AML-193 (cell line): ENCODE data around the gene PRRT3.
"Not testable (repeated sequence)": the region's sequence is repeated elsewhere in the genome, so short reads cannot be mapped to it uniquely, and the experiment has no call there.

Experiments
- DNase-seq, 2 experiments: peaks; one replicate each; lab custom pipeline; 2025; lab: John Stamatoyannopoulos, UW

Gene PRRT3

DNA sequence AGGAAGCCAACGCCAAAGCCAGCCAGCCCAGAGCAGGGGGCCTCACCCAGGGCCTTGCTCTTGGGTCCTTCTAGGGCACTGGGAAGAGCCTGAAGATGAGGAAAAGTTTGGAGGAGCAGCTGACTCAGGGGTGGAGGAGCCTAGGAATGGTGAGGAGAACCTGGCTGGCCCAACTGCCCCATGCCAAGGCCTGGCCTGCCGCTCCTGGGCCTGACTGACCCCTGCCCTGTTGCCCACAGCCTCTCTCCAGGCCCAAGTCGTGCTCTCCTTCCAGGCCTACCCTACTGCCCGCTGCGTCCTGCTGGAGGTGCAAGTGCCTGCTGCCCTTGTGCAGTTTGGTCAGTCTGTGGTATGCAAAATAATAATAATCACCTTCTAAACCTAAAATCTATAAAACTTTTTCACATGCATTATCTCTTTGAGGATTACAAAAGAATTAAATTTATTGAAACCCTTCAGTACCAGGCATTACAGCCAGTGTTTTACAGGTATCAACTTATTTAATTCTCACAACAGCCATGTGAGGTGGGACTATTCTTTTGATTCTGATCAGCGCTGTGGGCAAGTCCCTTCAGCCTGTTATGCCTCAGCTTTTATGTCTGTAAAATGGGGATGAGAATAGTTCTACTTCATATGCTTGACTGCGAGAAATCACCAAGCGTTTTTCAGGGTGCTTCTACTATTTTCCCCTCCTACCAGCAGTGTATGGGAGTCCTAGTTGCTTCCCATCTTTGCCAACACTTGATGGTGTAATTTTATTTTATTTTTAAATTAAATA is 33.8 kb downstream of the PRRT3 start:
- no peak for DNase-seq

DNA sequence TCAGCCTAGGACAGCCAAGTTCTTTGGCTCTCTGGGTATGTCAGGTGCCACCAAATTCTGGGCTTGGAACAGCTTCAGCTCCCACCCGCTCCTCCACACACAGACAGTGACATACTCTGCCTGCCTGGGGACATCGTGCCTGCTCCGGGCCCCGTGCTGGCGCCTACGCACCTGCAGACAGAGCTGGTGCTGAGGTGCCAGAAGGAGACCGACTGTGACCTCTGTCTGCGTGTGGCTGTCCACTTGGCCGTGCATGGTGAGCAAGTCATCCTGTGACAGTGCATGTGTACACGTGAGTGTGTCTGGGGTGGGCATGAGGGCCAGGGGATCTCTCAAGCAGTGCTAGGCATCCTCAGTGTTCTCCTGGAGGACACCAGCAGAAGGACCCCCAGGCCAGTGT is 34.4 kb downstream of the PRRT3 start:
- no peak for DNase-seq

DNA sequence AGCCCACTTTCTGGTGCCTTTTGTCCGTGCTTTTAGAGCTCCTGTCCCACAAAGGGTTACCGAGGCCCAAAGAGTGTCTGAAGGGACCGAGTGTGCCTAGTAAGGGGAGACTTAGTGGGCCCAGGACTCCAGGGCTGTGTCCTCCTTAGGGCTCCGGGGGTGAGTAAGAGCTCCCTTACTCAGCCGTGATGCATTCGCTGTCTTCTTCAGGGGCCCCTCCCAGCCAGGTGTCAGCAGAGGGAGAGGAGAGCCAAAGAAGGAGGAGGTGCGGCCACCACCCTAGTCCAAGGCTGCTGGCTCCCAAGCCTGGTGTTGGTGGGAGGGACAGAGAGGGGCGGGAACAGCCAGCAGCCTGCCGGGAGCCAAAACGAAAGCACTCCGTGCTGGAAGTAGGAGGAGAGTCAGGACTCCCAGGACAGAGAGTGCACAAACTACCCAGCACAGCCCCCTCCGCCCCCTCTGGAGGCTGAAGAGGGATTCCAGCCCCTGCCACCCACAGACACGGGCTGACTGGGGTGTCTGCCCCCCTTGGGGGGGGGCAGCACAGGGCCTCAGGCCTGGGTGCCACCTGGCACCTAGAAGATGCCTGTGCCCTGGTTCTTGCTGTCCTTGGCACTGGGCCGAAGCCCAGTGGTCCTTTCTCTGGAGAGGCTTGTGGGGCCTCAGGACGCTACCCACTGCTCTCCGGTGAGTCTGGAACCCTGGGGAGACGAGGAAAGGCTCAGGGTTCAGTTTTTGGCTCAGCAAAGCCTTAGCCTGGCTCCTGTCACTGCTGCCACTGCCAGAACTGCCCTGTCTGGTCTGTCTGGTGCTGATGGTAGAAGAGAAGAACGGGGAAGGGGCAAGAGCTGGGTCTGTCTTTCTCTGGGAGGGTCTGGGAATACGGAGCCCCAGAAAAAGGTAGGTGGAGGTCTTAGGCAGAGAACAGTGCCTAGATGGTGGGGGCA is 35.2 kb downstream of the PRRT3 start, which contains the start of gene IL17RC:
TSS of gene IL17RC (plus strand) at position 365 of the 947 bp plus-strand sequence. CDS start at position 583, 218 bp downstream.
- no peak for DNase-seq

DNA sequence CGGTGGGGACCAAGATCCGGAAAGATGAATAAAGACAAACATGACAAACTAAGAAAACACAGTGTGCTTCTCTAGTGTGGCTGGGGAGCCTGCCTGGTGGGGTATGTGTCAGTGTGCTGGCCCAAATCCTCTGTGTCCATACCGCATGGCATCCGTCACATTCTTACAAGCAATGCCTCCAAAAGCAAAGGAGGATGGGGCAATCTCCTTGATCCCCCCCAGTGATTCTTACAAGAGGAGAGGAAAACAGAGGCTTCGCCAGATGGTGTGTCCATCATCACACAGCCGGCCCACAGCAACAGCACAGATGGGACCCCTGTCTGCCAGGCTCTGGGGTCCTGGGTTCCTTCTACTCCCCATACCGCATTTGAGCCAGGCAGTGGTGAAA is 35.9 kb downstream of the PRRT3 start:
- DNase-seq: no peak

DNA sequence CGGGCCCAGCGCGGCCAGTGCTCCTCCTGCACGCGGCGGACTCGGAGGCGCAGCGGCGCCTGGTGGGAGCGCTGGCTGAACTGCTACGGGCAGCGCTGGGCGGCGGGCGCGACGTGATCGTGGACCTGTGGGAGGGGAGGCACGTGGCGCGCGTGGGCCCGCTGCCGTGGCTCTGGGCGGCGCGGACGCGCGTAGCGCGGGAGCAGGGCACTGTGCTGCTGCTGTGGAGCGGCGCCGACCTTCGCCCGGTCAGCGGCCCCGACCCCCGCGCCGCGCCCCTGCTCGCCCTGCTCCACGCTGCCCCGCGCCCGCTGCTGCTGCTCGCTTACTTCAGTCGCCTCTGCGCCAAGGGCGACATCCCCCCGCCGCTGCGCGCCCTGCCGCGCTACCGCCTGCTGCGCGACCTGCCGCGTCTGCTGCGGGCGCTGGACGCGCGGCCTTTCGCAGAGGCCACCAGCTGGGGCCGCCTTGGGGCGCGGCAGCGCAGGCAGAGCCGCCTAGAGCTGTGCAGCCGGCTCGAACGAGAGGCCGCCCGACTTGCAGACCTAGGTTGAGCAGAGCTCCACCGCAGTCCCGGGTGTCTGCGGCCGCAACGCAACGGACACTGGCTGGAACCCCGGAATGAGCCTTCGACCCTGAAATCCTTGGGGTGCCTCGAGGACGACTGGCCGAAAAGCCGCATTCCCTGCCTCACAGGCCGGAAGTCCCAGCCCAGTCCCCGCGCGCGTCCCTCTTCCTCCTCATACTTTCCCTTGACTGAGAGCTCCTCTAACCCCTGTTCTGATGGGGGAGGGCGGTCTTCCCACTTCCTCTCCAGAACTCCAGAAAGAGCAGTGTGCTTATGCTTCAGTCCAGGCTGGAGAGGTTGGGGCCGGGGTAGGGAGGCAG is 36.7 kb downstream of the PRRT3 start:
- DNase-seq: peak; percentile 41 to 57

DNA sequence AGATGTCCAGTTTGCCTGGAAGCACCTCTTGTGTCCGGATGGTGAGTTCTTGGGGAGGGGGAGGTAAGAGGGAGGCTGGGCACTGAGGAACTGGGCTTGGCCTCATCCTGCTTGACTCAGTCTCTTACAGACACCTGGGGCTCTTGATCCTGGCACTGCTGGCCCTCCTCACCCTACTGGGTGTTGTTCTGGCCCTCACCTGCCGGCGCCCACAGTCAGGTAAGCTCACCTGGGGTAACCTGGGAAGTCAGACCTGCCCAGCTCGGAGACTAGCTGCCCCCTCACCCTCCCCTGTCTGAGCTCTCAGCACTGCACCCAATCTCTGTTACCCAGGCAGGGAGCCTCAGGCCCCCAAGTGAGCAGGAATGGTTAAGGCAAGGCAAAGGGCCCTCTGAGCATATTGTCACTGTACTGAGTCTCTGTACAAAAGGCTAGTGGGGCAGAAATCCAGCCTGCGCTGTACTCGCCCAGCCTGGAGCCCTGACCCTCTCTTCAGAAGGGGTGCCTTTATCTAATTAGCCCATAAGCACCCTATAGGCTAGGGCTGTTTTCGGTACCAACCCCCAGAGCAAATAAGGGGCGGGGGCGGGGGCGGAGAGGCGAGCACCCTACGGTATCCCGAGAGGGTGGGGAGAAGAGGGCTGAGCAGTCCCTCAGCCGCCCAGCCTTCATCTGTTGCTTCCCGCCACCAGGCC is 37.5 kb downstream of the PRRT3 start:
- DNase-seq: peak in 1 of 2 experiments; percentile 47

DNA sequence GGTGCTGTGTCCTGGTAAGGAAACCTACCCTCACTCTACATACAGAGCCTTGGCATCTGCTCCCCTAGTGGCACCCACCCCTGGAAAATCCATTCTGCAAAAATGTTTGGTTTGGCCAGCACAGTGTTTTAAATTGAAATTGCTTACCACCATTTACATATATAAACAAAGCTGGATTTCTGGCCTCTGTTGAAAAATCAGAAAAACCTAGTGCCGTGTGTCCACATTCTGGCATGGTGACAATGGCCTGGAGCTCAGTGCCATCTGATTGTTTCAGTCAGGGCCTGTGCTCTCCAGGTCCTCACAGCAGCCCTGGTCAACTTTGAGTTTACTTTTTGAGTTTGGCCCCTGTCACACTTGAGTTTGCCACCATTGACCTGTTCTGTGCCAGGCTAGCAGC is 38.2 kb downstream of the PRRT3 start:
- DNase-seq: no peak

DNA sequence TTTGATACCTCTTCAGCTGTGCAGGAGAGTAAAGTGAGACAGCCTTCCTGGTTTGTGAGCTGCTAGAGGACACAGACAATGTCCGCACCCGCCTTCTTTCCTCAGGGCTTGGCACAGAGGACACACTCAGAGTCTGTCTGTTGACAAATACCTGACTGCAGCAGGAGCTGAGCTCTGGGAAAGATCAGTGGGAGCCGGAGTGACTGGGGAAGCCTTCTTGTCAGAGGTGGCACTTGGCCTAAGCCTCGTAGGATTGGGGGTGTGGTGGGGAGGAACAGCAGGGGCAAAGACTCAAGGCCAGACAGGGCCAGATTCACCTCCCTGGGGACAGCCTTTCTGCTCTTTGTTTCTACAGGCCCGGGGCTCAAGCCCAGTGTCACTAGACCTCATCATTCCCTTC is 38.6 kb downstream of the PRRT3 start:
- no peak for DNase-seq

DNA sequence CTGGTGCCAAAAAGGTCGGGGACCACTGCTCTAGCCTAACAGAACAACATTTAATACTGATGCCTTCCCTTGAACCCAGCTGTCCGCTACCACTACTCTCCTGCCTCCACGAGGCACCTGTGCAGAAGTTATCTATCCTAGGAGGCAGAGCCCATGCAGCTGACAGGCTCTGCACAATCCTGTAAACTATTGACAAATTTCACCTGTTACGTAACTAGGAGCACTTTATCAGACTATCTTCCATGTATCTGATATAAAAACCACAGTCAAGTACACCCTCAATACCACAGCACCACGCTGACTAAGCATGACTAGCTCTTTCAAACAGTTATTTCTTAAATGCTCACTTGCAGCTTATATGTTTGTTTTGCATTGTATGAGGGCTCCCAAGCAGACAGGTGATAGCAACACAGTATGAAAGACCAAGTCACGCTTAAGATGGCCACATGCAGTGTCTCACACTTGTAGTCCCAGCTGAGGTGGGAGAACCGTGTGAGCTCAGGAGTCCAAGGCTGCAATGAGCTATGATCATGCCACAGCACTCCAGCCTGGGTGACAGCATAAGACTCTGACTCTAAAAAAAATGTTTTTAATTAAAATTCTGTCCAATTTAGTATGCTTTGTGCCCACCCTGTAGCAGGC is 39.8 kb downstream of the PRRT3 start:
- DNase-seq: peak; percentile 69 to 85

DNA sequence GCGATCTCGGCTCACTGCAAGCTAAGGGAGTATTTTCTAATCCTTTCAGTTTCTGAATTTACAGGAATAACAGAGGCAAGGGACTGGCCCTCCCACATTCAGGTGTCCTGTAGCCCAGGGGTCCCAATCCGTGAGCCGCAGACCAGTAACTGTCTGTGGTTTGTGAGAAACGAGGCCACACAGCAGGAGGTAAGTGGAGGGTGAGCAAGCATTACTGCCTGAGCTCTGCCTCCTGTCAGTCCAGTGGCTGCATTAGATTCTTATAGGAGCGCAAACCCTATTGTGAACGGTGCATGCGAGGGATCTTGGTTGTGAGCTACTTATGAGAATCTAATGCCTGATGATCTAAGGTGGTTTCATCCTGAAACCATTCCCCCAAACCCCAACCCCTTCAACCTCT is 40.3 kb downstream of the PRRT3 start:
- no peak for DNase-seq

DNA sequence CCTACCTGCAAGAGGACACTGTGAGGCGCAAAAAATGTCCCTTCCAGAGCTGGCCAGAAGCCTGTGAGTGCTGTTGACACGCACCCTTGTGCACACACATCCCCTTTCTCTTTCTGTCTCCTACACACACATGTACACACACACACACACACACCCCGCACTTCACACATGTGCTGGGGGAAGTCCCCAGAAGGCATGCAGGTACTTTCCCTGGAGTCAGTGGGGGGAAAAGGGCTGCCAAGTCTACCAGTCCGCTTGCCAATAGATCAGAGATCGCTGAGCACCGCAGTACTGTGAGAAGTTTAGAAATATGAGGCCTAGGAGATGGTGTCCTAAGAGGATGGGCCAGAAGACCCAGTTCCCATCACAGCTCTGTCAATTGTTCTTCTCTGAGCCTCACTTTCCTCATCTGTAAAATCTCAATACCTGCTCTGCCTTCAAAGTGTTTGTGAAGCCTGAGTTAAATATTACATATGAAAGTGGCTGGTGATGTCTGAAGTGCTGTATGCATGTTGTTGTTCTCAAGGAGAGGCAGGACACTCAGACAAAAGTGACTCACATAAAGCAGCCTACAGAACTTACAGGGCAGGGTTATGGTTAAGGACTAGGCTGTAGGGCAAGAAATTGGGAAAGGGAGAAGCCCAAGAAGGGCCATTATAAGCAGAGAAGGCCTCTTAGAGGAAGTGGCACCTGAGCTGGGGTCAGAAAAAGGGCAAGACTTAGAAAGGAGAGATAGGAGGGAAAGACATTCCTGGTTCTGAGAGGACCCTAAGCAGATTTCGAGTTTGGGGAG is 42.8 kb downstream of the PRRT3 start:
- no peak for DNase-seq

DNA sequence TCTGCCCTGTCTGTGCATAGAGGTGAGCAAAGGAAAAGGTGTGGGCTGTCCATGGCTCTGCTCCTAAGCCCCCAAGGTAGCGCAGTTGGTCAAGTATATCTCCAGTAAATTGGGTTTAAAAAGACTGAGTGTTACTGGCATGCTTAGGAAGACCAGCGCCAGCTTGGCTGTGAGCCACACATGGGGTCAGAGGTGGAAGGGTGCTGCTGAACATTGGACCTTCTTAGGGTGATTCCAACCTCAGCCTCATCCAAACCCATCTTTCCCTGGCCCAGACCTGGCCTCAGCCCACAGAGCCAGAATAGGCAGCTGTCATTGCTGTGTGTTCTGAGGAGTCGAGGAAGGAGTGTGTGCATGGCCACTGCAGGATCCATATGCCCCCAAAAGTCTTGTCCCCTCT is 43.9 kb downstream of the PRRT3 start:
- no peak for DNase-seq

DNA sequence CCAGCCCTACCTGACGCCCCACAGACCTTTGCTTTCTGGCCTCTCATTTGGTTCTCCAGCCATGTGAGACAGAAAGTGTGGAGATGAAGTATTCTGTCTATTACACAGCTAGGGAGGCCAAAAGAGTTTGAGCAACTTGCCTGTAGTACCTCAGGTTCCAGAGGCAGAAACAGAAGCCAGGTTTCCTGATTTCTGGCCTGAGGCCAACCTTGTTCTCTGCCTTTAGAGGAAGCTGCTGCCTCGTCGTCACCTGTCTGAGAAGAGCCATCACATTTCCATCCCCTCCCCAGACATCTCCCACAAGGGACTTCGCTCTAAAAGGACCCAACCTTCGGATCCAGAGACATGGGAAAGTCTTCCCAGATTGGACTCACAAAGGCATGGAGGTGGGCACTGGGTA is 45.7 kb downstream of the PRRT3 start:
- no peak for DNase-seq

DNA sequence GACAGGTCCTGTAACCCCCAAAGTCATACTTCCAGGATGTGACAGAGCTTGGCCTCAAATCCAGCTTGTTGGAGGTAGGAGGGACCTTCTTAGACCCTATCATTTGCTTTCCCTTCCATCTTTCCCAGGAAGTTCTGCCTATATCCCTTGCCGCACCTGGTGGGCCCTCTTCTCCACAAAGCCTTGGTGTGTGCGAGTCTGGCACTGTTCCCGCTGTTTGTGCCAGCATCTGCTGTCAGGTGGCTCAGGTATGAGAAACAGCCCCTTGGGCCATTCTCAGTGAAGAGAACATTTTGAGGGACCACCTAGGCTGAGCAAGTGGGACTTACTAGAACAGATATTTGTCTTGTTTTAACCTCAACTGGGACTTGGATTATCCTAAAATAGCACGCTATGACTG is 48.3 kb downstream of the PRRT3 start:
- DNase-seq: no peak

DNA sequence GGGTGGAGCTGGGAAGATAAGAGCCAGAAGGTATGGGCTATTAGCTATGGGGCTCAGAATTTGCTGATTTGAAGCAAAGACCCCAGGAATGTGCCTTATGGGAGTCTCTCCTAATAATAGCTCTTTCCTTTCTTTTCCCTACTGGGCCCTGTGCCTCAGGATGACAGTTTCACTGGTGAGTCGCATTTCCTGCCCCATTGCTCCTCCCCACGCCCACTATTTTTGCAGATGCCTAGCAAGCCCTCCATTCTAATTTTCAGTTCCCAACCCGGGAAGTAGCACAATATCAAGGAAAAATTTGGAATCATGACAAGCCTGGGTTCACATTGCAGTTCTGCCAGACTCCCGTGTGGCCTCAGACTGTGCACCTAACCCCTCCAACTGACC is 49.0 kb downstream of the PRRT3 start:
- DNase-seq: no peak

DNA sequence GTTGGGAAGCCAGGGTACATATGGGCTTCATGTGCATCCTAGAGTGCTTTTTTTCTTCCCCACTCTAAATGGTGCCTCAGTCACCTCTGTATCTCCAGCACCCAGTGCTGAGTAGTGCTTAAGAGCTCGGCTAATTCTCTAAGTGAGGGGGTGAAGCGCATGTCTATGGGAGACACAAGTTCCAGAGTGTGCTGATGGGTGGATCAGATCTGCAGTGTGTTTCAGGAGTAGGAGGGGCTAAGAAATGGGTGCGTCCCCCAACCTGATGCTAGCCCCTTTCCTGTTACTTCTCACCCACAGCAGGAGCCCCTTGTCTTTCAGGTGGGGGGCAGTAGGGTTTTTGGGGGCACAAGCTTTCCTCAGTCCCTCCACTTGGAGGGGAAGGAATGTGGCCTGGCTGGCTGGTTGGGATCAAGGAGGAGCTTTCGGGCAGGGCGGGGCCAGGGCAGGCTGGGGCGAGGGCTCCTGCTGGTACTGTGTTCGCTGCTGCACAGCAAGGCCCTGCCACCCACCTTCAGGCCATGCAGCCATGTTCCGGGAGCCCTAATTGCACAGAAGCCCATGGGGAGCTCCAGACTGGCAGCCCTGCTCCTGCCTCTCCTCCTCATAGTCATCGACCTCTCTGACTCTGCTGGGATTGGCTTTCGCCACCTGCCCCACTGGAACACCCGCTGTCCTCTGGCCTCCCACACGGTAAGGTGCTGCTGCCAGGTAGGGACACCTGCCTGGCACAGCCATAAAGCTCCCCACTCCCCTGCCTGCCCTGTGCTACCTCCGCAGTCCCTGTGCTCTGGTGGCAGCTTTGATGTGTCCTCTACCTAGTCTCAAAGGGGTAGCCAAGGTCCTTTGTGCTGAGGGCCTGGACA is 49.6 kb downstream of the PRRT3 start, which contains the start of gene IL17RE:
TSS of gene IL17RE (plus strand) at position 477 of the 866 bp plus-strand sequence. CDS start at position 562, 85 bp downstream.
- DNase-seq: no peak

DNA sequence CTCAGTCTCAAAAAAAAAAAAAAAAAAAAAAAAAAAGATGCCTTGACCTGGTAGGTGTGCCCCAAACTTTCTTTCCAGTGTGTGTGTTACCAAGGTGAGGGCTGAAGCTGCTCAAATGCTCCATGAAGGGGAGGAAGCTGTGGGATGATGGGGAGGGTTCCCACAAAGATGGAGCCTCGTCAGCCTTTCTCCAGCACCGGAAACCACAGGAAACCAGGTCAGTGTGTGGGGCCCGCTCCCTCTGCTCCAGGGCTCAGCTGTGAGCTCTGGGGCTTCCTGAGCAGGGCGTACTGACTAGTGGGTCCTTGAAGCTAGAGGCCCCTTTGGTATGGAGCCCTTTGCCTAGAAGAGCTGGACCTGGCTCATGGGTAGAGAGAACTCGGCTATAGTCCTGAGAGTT is 50.2 kb downstream of the PRRT3 start:
- peak; percentile 47 to 70 for DNase-seq

DNA sequence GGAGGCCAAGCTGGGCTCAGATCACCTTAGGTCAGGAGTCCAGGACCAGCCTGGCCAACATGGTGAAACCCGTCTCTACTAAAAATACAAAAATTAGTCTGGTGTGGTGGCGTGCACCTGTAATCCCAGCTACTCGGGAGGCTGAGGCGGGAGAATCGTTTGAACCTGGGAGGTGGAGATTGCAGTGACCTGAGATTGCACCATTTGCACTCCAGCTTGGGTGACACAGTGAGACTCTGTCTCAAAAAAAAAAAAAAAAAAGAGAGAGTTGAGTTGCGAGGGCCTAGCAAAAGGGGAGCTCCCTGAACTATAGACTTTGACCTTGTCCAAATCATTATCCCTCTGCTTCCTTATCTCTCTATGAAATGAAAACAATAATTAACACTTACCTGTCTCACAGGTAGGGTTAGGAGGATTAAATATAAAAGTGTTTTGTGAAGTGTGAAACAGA is 51.2 kb downstream of the PRRT3 start:
- not testable (repeated sequence) for DNase-seq

DNA sequence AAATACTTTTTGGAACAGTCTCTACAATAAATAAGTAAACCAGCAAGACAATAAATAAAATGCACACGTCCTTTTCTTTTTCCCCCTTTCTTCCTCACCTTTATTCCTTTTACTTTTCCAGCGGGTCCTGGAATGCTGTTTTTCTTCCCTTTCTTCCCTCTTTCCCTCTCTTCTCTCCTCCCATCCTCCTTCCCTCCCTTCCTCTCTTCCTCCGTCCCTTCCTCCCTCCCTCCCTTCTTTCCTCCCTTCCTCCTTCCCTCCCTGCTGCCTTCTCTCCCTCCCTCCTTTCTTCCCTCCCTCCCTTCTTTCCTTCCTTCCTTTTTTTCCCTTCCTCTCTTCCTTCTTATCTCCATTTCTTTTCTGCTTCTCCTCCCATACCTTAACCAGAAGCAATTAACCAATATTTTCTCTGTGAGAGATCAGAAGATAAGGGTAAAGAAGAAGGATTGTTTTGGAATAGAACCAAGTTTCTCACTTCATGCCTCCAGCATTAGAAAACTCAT is 52.9 kb downstream of the PRRT3 start:
- no peak for DNase-seq
